ENCODE measurements around the gene CCDC142.

CCDC142 gene

GRCh38 chr2:74426181-74426758, 56.5 kb downstream of the CCDC142 start:
- Histone ChIP-seq H3K4me3 (ENCODE audit: low read depth, low read length) (no peak overlapping the region), H3K4me1 (ENCODE audit: control insufficient read depth, insufficient read depth, low read length, unreplicated experiment) (no peaks in the 10 kb centered on the region), H3K27me3 (ENCODE audit: insufficient read depth, low read length) (no peaks in the 10 kb centered on the region), H3K79me2 (ENCODE audit: control insufficient read depth, insufficient read depth, low read length, unreplicated experiment) (no peaks in the 10 kb centered on the region), H3K36me3 (ENCODE audit: insufficient read depth, low read length) (peaks cover 4% of the 10 kb centered on the region; the same call in 1 of the 2 replicates), H2AFZ (ENCODE audit: low read length, unreplicated experiment) (no peak overlapping the region), H3K27ac (ENCODE audit: low read depth, low read length) (no peak overlapping the region)

- Histone ChIP-seq H3K79me2 (ENCODE audit: control insufficient read depth, insufficient read depth, low read length, unreplicated experiment) (no peaks in the 10 kb centered on the region), H2AFZ (ENCODE audit: low read length, unreplicated experiment) (no peak overlapping the region), H3K27me3 (ENCODE audit: insufficient read depth, low read length) (no peaks in the 10 kb centered on the region), H3K4me1 (ENCODE audit: control insufficient read depth, insufficient read depth, low read length, unreplicated experiment) (no peaks in the 10 kb centered on the region), H3K4me3 (ENCODE audit: low read depth, low read length) (no peak overlapping the region), H3K27ac (ENCODE audit: low read depth, low read length) (no peak overlapping the region), H3K36me3 (ENCODE audit: insufficient read depth, low read length) (peaks cover 4% of the 10 kb centered on the region; the same call in 1 of the 2 replicates)
Observed at GRCh38 chr2:74425523-74425922, 57.3 kb downstream of the CCDC142 start.

- no peak overlapping the region for H3K27ac ChIP-seq (ENCODE audit: low read depth, low read length)
- no peak overlapping the region for H3K4me3 ChIP-seq (ENCODE audit: low read depth, low read length)
- H3K36me3 ChIP-seq (ENCODE audit: insufficient read depth, low read length): peaks cover 4% of the 10 kb centered on the region; the same call in 1 of the 2 replicates
- H3K27me3 ChIP-seq (ENCODE audit: insufficient read depth, low read length): no peaks in the 10 kb centered on the region
- H2AFZ ChIP-seq (ENCODE audit: low read length, unreplicated experiment): no peak overlapping the region
- no peaks in the 10 kb centered on the region for H3K4me1 ChIP-seq (ENCODE audit: control insufficient read depth, insufficient read depth, low read length, unreplicated experiment)
- H3K79me2 ChIP-seq (ENCODE audit: control insufficient read depth, insufficient read depth, low read length, unreplicated experiment): no peaks in the 10 kb centered on the region
Observed at GRCh38 chr2:74424995-74425406, 57.8 kb downstream of the CCDC142 start.

GRCh38 chr2:74424139-74424992, 58.4 kb downstream of the CCDC142 start:
- Histone ChIP-seq H3K36me3 (ENCODE audit: insufficient read depth, low read length) (peaks cover 4% of the 10 kb centered on the region; the same call in 1 of the 2 replicates), H3K4me1 (ENCODE audit: control insufficient read depth, insufficient read depth, low read length, unreplicated experiment) (peaks cover 1% of the 10 kb centered on the region), H3K27ac (ENCODE audit: low read depth, low read length) (no peak overlapping the region)

More at GRCh38 chr2:74424139-74424992, 58.4 kb downstream of the CCDC142 start:
- H3K4me3 ChIP-seq (ENCODE audit: low read depth, low read length): no peak overlapping the region
- no peaks in the 10 kb centered on the region for H3K79me2 ChIP-seq (ENCODE audit: control insufficient read depth, insufficient read depth, low read length, unreplicated experiment)
- no peak overlapping the region for H2AFZ ChIP-seq (ENCODE audit: low read length, unreplicated experiment)
- no peaks in the 10 kb centered on the region for H3K27me3 ChIP-seq (ENCODE audit: insufficient read depth, low read length)

Data from ACC112 (cell line).